LoVo (cell line): ENCODE data around the gene GRK2.

Experiments
- DNase-seq: peaks from one replicate; pipeline ENCODE4 v3.0.0-alpha.2; 2016; ENCODE audit warnings: low spot score

GRK2 gene

GRCh38 chr11:67282155-67282875 is 16.0 kb downstream of the GRK2 start:
- DNase-seq, result no peak

- DNase-seq, result no peak
These were observed 16.7 kb downstream of the GRK2 start for GRCh38 chr11:67282876-67283371.

- no peak for DNase-seq
These were observed 17.2 kb downstream of the GRK2 start for GRCh38 chr11:67283481-67283963.

- no peak for DNase-seq
These were observed 18.7 kb downstream of the GRK2 start for GRCh38 chr11:67284811-67285540.

GRCh38 chr11:67285541-67286498 is 19.5 kb downstream of the GRK2 start:
- no peak for DNase-seq

GRCh38 chr11:67286621-67287333 is 20.5 kb downstream of the GRK2 start:
- DNase-seq, result no peak

- no peak for DNase-seq
These were observed 21.3 kb downstream of the GRK2 start for GRCh38 chr11:67287355-67288197.

GRCh38 chr11:67288198-67288451 is 21.9 kb downstream of the GRK2 start:
- no peak for DNase-seq

- peak; percentile 82 for DNase-seq
These were observed 22.4 kb downstream of the GRK2 start for GRCh38 chr11:67288452-67289225.

GRCh38 chr11:67289226-67289650 is 23.0 kb downstream of the GRK2 start, which contains the start of gene ANKRD13D:
Gene ANKRD13D, plus strand, starts transcription at chr11:67289303. Its CDS starts 158 bp downstream, at chr11:67289461.
- DNase-seq, result no peak

- no peak for DNase-seq
These were observed 23.6 kb downstream of the GRK2 start for GRCh38 chr11:67289651-67290479.

GRCh38 chr11:67290801-67291200 is 24.5 kb downstream of the GRK2 start:
- no peak for DNase-seq

- no peak for DNase-seq
These were observed 25.5 kb downstream of the GRK2 start for GRCh38 chr11:67291481-67292381.

- no peak for DNase-seq
These were observed 26.4 kb downstream of the GRK2 start for GRCh38 chr11:67292671-67293070.

GRCh38 chr11:67293090-67293489 is 26.8 kb downstream of the GRK2 start:
- DNase-seq, result no peak

GRCh38 chr11:67295846-67296245 is 29.6 kb downstream of the GRK2 start:
- DNase-seq, result no peak

GRCh38 chr11:67298786-67299185 is 32.5 kb downstream of the GRK2 start:
- DNase-seq, result no peak
